GM12878 (cell line): Measurements from ENCODE around the gene EIF2B5. TPM values are rescaled to one million over a fixed set of nuclear protein-coding genes. Genes with fewer than 3 reads are reported as not detected.

Experiments
- CREM ChIP-seq: IDR thresholded peaks from 2 replicates; pipeline ENCODE4 v1.6.1; 2014; ENCODE audit warnings: antibody characterized with exemption, low read depth
- EGR1 ChIP-seq, 2 experiments: IDR thresholded peaks; 1 replicate in 1 of 2; 2 replicates in 1 of 2; pipeline ENCODE4 v1.6.1; 2011 to 2012; ENCODE audit warnings: low read depth in 2 of 2, low read length in 2 of 2, borderline replicate concordance in 1 of 2, mild to moderate bottlenecking in 1 of 2, moderate library complexity in 1 of 2
- KDM1A ChIP-seq: fragments of 200-600 bp; sonication (generic); IDR thresholded peaks from 2 replicates; pipeline ENCODE4 v1.6.1; 2016; ENCODE audit warnings: borderline replicate concordance
- NBN ChIP-seq: fragments of 450-650 bp; IDR thresholded peaks from 2 replicates; pipeline ENCODE4 v1.6.1; 2016
- NFIC ChIP-seq: IDR thresholded peaks from 2 replicates; pipeline ENCODE4 v1.6.1; 2012; ENCODE audit warnings: low read depth, mild to moderate bottlenecking, inconsistent platforms, low read length, moderate library complexity
- PAX8 ChIP-seq: fragments of 450-650 bp; IDR thresholded peaks from 2 replicates; pipeline ENCODE4 v1.6.1; 2017; ENCODE audit warnings: mild to moderate bottlenecking, moderate library complexity
- PKNOX1 ChIP-seq: fragments of 450-650 bp; IDR thresholded peaks from 2 replicates; pipeline ENCODE4 v1.6.1; 2016; ENCODE audit warnings: mild to moderate bottlenecking
- POU2F2 ChIP-seq: IDR thresholded peaks from 3 replicates; pipeline ENCODE4 v1.6.1; 2011; ENCODE audit warnings: low read depth, mild to moderate bottlenecking, low read length, borderline replicate concordance
- RB1 ChIP-seq: fragments of 450-650 bp; formaldehyde crosslinking; IDR thresholded peaks from 2 replicates; pipeline ENCODE4 v1.6.1; 2017; ENCODE audit warnings: mild to moderate bottlenecking, borderline replicate concordance
- RBBP5 ChIP-seq: fragments of 200-600 bp; sonication (generic); conservative IDR thresholded peaks from 2 replicates; pipeline ENCODE4 v1.6.1; 2016
- RUNX3 ChIP-seq: IDR thresholded peaks from 2 replicates; pipeline ENCODE4 v1.6.1; 2012; ENCODE audit warnings: low read length, inconsistent platforms
- SIN3A ChIP-seq: IDR thresholded peaks from 2 replicates; pipeline ENCODE4 v1.6.1; 2012; ENCODE audit warnings: low read depth, low read length, improper control_type of control experiment
- SMC3 ChIP-seq: IDR thresholded peaks from 2 replicates; pipeline ENCODE4 v1.6.1; 2011; ENCODE audit warnings: low read length, improper control_type of control experiment, borderline replicate concordance
- SREBF1 ChIP-seq: IDR thresholded peaks from 2 replicates; pipeline ENCODE4 v1.6.1; 2012; ENCODE audit warnings: mild to moderate bottlenecking, low read length
- YY1 ChIP-seq: IDR thresholded peaks from 2 replicates; pipeline ENCODE4 v1.6.1; 2011; ENCODE audit warnings: low read depth, mild to moderate bottlenecking, low read length
- ZBTB11 ChIP-seq: fragments of 450-650 bp; formaldehyde crosslinking; IDR thresholded peaks from 2 replicates; pipeline ENCODE4 v1.5.0; 2022; ENCODE audit warnings: mild to moderate bottlenecking, missing genetic modification characterization
- ZNF622 ChIP-seq: fragments of 450-650 bp; IDR thresholded peaks from 2 replicates; pipeline ENCODE4 v1.6.1; 2017; ENCODE audit warnings: mild to moderate bottlenecking, inconsistent platforms
- polyA plus RNA-seq, 11 experiments: library from polyadenylated mRNA; depleted of rRNA in 4 of 11; unstranded in 6 of 11; stranded (reverse) in 5 of 11; fragments of >200 nt; fragmentation: Nextera tagmentation in 4 of 11; fragmentation: Illumina TruSeq in 1 of 11; extraction: Ambion mirVana in 4 of 11; extraction: Trizol in 1 of 11; gene quantifications; 1 replicate in 1 of 11; 2 replicates in 10 of 11; pipeline versions ENCODE4 v1.2.1 to v1.2.3, GENCODE V29; 2011 to 2016; ENCODE audit warnings: inconsistent platforms in 2 of 11, missing spikeins in 2 of 11, low read depth in 1 of 11
- total RNA-seq, 4 experiments: library from RNA; depleted of rRNA in 3 of 4; stranded (reverse); fragments of >200 nt in 3 of 4; fragmentation: Illumina TruSeq in 1 of 4; extraction: Trizol in 1 of 4; gene quantifications; 2 replicates each; pipeline versions ENCODE4 v1.2.1 to v1.2.3, GENCODE V29; 2013 to 2021
- TF ChIP-seq, protein P1 (sequence below): fragments of 450-650 bp; conservative IDR thresholded peaks from 2 replicates; pipeline ENCODE4 v1.6.1; 2017; ENCODE audit warnings: mild to moderate bottlenecking, moderate library complexity
- TF ChIP-seq, protein P2 (sequence below): IDR thresholded peaks from 2 replicates; pipeline ENCODE4 v1.6.1; 2011; ENCODE audit warnings: low read depth, low read length, improper control_type of control experiment, borderline replicate concordance
- TF ChIP-seq, protein P3 (sequence below): fragments of 150-350 bp; IDR thresholded peaks from 2 replicates; pipeline ENCODE4 v1.6.1; 2016; ENCODE audit warnings: low read depth, low read length

EIF2B5 gene
- total and polyA plus RNA-seq, 10 of the 15 experiments (the other 5 are each of a cell fraction or from before 2014, with no cell fraction given): 13.7 to 82.7 (median 52.2) TPM

DNA sequence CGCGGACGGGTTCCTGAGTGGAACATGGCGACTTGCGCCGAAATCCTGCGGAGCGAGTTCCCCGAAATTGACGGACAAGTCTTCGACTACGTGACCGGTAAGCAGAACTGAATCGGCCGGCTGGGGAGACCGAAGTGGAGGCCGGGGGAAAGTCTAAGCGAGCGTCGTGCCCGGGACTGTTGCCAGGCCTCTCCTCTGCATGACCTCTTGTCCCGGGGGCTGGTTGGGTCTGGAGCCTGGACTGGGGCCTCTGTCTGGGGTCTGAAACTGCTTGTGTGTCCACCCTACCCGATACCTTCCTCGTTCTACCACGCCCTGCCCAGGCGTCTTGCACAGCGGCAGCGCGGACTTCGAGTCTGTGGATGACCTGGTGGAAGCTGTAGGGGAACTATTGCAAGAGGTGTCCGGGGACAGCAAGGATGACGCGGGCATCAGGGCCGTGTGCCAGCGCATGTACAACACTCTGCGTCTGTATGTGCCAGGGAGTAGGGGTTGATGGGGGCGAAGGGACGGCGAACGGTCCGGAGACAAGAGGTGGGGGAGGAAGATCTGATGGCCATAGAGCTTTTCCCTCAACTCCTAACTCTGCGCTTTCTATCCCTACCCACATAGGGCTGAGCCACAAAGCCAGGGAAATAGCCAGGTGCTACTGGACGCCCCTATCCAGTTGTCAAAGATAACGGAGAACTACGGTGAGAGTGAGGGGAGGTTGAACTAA is 51.2 kb downstream of the EIF2B5 start, which contains the start of gene ABCF3 (continued):
- no peak for TF ChIP-seq KDM1A
- TF ChIP-seq PKNOX1: peak; percentile 36; the same call in 1 of the 2 replicates
- TF ChIP-seq NBN: 0 out of 2 replicates have a peak, but pooled peaks have one; percentile 42
- TF ChIP-seq, protein P1, sequence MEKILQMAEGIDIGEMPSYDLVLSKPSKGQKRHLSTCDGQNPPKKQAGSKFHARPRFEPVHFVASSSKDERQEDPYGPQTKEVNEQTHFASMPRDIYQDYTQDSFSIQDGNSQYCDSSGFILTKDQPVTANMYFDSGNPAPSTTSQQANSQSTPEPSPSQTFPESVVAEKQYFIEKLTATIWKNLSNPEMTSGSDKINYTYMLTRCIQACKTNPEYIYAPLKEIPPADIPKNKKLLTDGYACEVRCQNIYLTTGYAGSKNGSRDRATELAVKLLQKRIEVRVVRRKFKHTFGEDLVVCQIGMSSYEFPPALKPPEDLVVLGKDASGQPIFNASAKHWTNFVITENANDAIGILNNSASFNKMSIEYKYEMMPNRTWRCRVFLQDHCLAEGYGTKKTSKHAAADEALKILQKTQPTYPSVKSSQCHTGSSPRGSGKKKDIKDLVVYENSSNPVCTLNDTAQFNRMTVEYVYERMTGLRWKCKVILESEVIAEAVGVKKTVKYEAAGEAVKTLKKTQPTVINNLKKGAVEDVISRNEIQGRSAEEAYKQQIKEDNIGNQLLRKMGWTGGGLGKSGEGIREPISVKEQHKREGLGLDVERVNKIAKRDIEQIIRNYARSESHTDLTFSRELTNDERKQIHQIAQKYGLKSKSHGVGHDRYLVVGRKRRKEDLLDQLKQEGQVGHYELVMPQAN: peak; percentile 78
- TF ChIP-seq RB1: peak; percentile 82; the same call in 1 of the 2 replicates
- TF ChIP-seq NFIC: no peak
- peak; percentile 97 for TF ChIP-seq YY1
- TF ChIP-seq SIN3A: no peak; the same call in 1 of the 2 replicates
- no peak for TF ChIP-seq SMC3
- TF ChIP-seq SREBF1: no peak
- TF ChIP-seq ZNF622: no peak
- TF ChIP-seq, protein P2, sequence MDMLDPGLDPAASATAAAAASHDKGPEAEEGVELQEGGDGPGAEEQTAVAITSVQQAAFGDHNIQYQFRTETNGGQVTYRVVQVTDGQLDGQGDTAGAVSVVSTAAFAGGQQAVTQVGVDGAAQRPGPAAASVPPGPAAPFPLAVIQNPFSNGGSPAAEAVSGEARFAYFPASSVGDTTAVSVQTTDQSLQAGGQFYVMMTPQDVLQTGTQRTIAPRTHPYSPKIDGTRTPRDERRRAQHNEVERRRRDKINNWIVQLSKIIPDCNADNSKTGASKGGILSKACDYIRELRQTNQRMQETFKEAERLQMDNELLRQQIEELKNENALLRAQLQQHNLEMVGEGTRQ: no peak
- TF ChIP-seq, protein P3, sequence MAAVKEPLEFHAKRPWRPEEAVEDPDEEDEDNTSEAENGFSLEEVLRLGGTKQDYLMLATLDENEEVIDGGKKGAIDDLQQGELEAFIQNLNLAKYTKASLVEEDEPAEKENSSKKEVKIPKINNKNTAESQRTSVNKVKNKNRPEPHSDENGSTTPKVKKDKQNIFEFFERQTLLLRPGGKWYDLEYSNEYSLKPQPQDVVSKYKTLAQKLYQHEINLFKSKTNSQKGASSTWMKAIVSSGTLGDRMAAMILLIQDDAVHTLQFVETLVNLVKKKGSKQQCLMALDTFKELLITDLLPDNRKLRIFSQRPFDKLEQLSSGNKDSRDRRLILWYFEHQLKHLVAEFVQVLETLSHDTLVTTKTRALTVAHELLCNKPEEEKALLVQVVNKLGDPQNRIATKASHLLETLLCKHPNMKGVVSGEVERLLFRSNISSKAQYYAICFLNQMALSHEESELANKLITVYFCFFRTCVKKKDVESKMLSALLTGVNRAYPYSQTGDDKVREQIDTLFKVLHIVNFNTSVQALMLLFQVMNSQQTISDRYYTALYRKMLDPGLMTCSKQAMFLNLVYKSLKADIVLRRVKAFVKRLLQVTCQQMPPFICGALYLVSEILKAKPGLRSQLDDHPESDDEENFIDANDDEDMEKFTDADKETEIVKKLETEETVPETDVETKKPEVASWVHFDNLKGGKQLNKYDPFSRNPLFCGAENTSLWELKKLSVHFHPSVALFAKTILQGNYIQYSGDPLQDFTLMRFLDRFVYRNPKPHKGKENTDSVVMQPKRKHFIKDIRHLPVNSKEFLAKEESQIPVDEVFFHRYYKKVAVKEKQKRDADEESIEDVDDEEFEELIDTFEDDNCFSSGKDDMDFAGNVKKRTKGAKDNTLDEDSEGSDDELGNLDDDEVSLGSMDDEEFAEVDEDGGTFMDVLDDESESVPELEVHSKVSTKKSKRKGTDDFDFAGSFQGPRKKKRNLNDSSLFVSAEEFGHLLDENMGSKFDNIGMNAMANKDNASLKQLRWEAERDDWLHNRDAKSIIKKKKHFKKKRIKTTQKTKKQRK: no peak
- TF ChIP-seq RBBP5: no peak
- TF ChIP-seq POU2F2: no peak
- no peak for TF ChIP-seq RUNX3
- no peak for TF ChIP-seq CREM
- TF ChIP-seq EGR1 (IDR thresholded peaks at IDR 0.05; ENCODE audit: borderline replicate concordance in 1 of 2, low read depth in 2 of 2, low read length in 2 of 2): no peak
- no peak for TF ChIP-seq ZBTB11 (CRISPR knock-in tag)
- TF ChIP-seq PAX8: no peak
